A673 (cell line): Measurements from ENCODE around the gene PPP4R3B. TPM values are rescaled to one million over a fixed set of nuclear protein-coding genes. Genes with fewer than 3 reads are reported as not detected.

Experiments
- BruUV-seq: library from RNA; stranded (reverse); fragments of 400-500 nt; replicated peaks from 2 replicates; lab custom pipeline; 2021; lab: Mats Ljungman, UMichigan
- CTCF ChIA-PET: fragments of 300-600 bp; sonication (Branson Sonifier 250); formaldehyde crosslinking; loops from one replicate; lab custom pipeline; 2022; ENCODE audit warnings: antibody characterized with exemption; lab: Charles Lee
- POLR2A ChIA-PET: fragments of 300-600 bp; sonication (Branson Sonifier 250); formaldehyde crosslinking; loops from one replicate; lab custom pipeline; 2022; ENCODE audit warnings: antibody characterized with exemption; ENCODE audit not compliant: low non-redundant PET; lab: Charles Lee
- DNase-seq: peaks from one replicate; pipeline ENCODE4 v3.0.0-alpha.2; 2015; ENCODE audit warnings: low spot score
- H3K27ac ChIP-seq: fragments of 200-600 bp; sonication (generic); 2 replicates; pipeline ENCODE4 v1.5.1; 2016; ENCODE audit warnings: mixed run types, low read depth, mild to moderate bottlenecking, mixed read lengths, antibody characterized with exemption, low read length; ENCODE audit not compliant: poor library complexity, severe bottlenecking
- H3K27me3 ChIP-seq: fragments of 200-600 bp; sonication (generic); replicated peaks from 2 replicates; pipeline ENCODE4 v1.6.1; 2017; ENCODE audit warnings: mixed run types, low read depth, mild to moderate bottlenecking, mixed read lengths, antibody characterized with exemption, low read length; ENCODE audit not compliant: insufficient read depth, poor library complexity
- H3K36me3 ChIP-seq: fragments of 200-600 bp; sonication (generic); 2 replicates; pipeline ENCODE4 v1.6.1; 2016; ENCODE audit warnings: mixed run types, mild to moderate bottlenecking, mixed read lengths, antibody characterized with exemption, low read length; ENCODE audit not compliant: insufficient read depth, poor library complexity, severe bottlenecking
- H3K4me1 ChIP-seq: fragments of 200-600 bp; sonication (generic); 2 replicates; pipeline ENCODE4 v1.6.1; 2017; ENCODE audit warnings: mixed run types, mild to moderate bottlenecking, mixed read lengths, antibody characterized with exemption, low read length; ENCODE audit not compliant: insufficient read depth, poor library complexity, severe bottlenecking
- H3K4me3 ChIP-seq: fragments of 200-600 bp; sonication (generic); 2 replicates; pipeline ENCODE4 v1.5.1; 2016; ENCODE audit warnings: low read depth, mixed run types, mild to moderate bottlenecking, mixed read lengths, low read length; ENCODE audit not compliant: poor library complexity, severe bottlenecking
- H3K9me3 ChIP-seq: fragments of 200-600 bp; sonication (generic); 2 replicates; pipeline ENCODE4 v1.6.1; 2016; ENCODE audit warnings: mixed run types, low read depth, mild to moderate bottlenecking, mixed read lengths, antibody characterized with exemption, low read length; ENCODE audit not compliant: poor library complexity, severe bottlenecking
- CTCF ChIP-seq: fragments of 300-800, 200-600 bp; sonication (generic); conservative IDR thresholded peaks from 2 replicates; pipeline ENCODE4 v1.5.1; 2017; ENCODE audit warnings: low read depth, mild to moderate bottlenecking, antibody characterized with exemption, low read length, moderate library complexity, mixed read lengths
- EZH2 ChIP-seq: fragments of 200-600 bp; sonication (generic); IDR thresholded peaks from 2 replicates; pipeline ENCODE4 v1.6.1; 2017; ENCODE audit warnings: borderline replicate concordance, low read depth, mild to moderate bottlenecking, mixed read lengths, antibody characterized with exemption, low read length; ENCODE audit not compliant: poor library complexity, severe bottlenecking
- intact Hi-C: fragments of 100-400 bp; cut with micrococcal nuclease; formaldehyde crosslinking; loops from one replicate; pipeline ENCODE4 v1.10.0; 2022; ENCODE audit not compliant: unreplicated experiment
- total RNA-seq: library from RNA; stranded (reverse); gene quantifications from 2 replicates; pipeline ENCODE4 v1.2.3, GENCODE V29; 2021

The PPP4R3B gene
- total RNA-seq, 1 experiment from 2014 or later = 57.9 TPM

GRCh38 chr2:55526174-55526573 lies 91.2 kb downstream of the PPP4R3B start:
- H3K4me3 ChIP-seq = no peak overlapping the region
- DNase-seq = no peak
- intact Hi-C loops = no loop called here
- H3K36me3 ChIP-seq = peaks cover 6% of the 10 kb centered on the region
- no TSS peak for BruUV-seq
- no peaks in the 10 kb centered on the region for H3K4me1 ChIP-seq
- no peaks in the 10 kb centered on the region for H3K27me3 ChIP-seq
- ChIA-PET CTCF (no interaction called here), POLR2A (no interaction called here)
- H3K9me3 ChIP-seq = no peaks in the 10 kb centered on the region
- TF ChIP-seq EZH2 = no peak
- no peak for TF ChIP-seq CTCF
- H3K27ac ChIP-seq = no peak overlapping the region

DNA sequence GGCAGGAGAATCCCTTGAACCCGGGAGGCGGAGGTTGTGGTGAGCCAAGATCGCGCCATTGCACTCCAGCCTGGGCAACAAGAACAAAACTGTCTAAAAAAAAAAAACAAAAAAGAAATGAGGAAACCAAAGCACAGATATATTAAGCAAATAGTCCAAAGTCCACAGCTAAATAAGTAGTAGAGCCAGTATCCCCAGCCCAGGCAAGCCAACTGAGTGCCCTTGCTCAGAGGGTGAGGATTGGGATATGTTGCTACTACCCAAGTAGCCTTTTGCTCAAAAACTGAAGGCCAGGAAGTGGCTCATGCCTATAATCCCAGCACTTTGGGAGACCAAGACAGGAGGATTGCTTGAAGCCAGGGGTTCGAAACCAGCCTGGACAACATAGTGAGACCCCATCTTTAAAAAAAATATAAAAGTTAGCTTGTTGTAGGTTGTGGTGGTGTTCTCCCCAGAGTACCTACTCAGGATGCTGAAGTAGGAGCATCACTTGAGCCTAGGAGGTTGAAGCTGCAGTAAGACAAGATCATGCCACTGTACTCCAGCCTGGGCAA lies 92.5 kb downstream of the PPP4R3B start:
- ChIA-PET POLR2A (no interaction called here), CTCF (no interaction called here)
- intact Hi-C loops = no loop called here
- Histone ChIP-seq H3K4me3 (no peak overlapping the region), H3K27me3 (no peaks in the 10 kb centered on the region), H3K27ac (no peak overlapping the region), H3K36me3 (peaks cover 6% of the 10 kb centered on the region), H3K9me3 (no peaks in the 10 kb centered on the region), H3K4me1 (peaks cover 4% of the 10 kb centered on the region)
- no peak for TF ChIP-seq EZH2
- TF ChIP-seq CTCF = no peak
- no peak for DNase-seq
- BruUV-seq = no TSS peak

- H3K4me1 ChIP-seq = peaks cover 4% of the 10 kb centered on the region
- H3K27me3 ChIP-seq = no peaks in the 10 kb centered on the region
- intact Hi-C loops = loop anchor here (5.0 to 10.0 kb wide), 2 partner anchors 98 to 235 kb away; no protein-coding TSS in a partner anchor
- ChIA-PET POLR2A (interaction anchor here (0.6 kb wide), 1 partner anchor 616 kb away, joined by 3 read pairs; no protein-coding TSS in a partner anchor), CTCF (interaction anchor here (0.8 kb wide), 1 partner anchor 12 kb away, joined by 3 read pairs; no protein-coding TSS in a partner anchor)
- BruUV-seq = TSS peak; percentile 62
- TF ChIP-seq EZH2 (no peak), CTCF (no peak)
- H3K36me3 ChIP-seq = no peaks in the 10 kb centered on the region
- peak overlapping the region; percentile 72 for H3K4me3 ChIP-seq
- H3K27ac ChIP-seq = peak overlapping the region; percentile 59
- no peak for DNase-seq
- H3K9me3 ChIP-seq = no peaks in the 10 kb centered on the region
Measured at GRCh38 chr2:55519938-55520885, 97.2 kb downstream of the PPP4R3B start.
